Cerebellar cortex (tissue), 1 donor: ENCODE data around the gene ZNF578.
"Not testable (repeated sequence)": the region's sequence is repeated elsewhere in the genome, so short reads cannot be mapped to it uniquely, and the experiment has no call there.

Experiments used
- DNase-seq: peaks from one replicate; pipeline ENCODE4 v3.0.0-alpha.2; 2015; ENCODE audit warnings: low spot score

The ZNF578 gene

DNA sequence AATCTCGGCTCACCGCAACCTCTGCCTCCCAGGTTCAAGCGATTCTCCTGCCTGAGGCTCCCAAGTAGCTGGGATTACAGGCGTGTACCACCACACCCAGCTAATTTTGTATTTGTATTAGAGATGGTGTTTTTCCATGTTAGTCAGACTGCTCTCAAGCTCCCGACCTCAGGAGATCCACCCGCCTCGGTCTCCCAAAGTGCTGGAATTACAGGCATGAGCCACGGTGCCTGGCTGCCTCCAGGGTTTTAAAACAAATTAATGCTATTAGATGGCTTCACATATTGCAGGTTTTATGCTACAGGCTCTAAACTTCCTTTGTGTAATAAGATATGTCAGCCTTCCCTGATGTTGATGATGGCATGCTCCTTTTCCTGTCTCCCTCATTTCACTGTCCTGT is 108.3 kb downstream of the ZNF578 start:
- not testable (repeated sequence) for DNase-seq
